Measurements from ENCODE around the gene ORM2. TPM values are rescaled to one million over a fixed set of nuclear protein-coding genes. Genes with fewer than 3 reads are reported as not detected.
A peak's percentile ranks its signal among the peaks of the same experiment; 100 is the strongest.

ORM2 gene
- total RNA-seq, 2 donors from 2014 or later = 0.91 to 1.9 TPM

- H3K27ac ChIP-seq = peak overlapping the region in 1 of 2 donors; percentile 3
- 48% methylated on average over 10 of the region's 10 CpGs for WGBS
- H3K9me3 ChIP-seq = no peaks in the 10 kb centered on the region
Measured at GRCh38 chr9:114366334-114367128, 36.9 kb downstream of the ORM2 start.

GRCh38 chr9:114367366-114367765 is 37.7 kb downstream of the ORM2 start:
- no peak for DNase-seq (ENCODE audit: low spot score)
- 75% methylated on average over 6 of the region's 6 CpGs for WGBS
- intact Hi-C loops (cut with DNase I) = no loop called here
- no peaks in the 10 kb centered on the region for H3K27me3 ChIP-seq (replicated peaks; ENCODE audit: insufficient read depth)
- TF ChIP-seq, protein P1, sequence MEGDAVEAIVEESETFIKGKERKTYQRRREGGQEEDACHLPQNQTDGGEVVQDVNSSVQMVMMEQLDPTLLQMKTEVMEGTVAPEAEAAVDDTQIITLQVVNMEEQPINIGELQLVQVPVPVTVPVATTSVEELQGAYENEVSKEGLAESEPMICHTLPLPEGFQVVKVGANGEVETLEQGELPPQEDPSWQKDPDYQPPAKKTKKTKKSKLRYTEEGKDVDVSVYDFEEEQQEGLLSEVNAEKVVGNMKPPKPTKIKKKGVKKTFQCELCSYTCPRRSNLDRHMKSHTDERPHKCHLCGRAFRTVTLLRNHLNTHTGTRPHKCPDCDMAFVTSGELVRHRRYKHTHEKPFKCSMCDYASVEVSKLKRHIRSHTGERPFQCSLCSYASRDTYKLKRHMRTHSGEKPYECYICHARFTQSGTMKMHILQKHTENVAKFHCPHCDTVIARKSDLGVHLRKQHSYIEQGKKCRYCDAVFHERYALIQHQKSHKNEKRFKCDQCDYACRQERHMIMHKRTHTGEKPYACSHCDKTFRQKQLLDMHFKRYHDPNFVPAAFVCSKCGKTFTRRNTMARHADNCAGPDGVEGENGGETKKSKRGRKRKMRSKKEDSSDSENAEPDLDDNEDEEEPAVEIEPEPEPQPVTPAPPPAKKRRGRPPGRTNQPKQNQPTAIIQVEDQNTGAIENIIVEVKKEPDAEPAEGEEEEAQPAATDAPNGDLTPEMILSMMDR (IDR thresholded peaks at IDR 0.05) = no peak
- TF ChIP-seq POLR2AphosphoS5 (IDR thresholded peaks at IDR 0.05) = no peak
- no peak for TF ChIP-seq POLR2A (IDR thresholded peaks at IDR 0.05)
- no peaks in the 10 kb centered on the region for H3K4me1 ChIP-seq (replicated peaks)
- no peaks in the 10 kb centered on the region for H3K36me3 ChIP-seq
- H3K27ac ChIP-seq = no peak overlapping the region
- H3K9me3 ChIP-seq = no peaks in the 10 kb centered on the region
- no peak overlapping the region for H3K4me3 ChIP-seq

More at GRCh38 chr9:114366334-114367128, 36.9 kb downstream of the ORM2 start:
- H3K36me3 ChIP-seq = no peaks in the 10 kb centered on the region
- intact Hi-C loops (cut with DNase I) = no loop called here
- DNase-seq (ENCODE audit: low spot score) = no peak
- TF ChIP-seq, protein P1 (IDR thresholded peaks at IDR 0.05) = no peak
- no peak for TF ChIP-seq POLR2AphosphoS5 (IDR thresholded peaks at IDR 0.05)
- TF ChIP-seq POLR2A (IDR thresholded peaks at IDR 0.05) = no peak
- H3K4me3 ChIP-seq = no peak overlapping the region
- H3K27me3 ChIP-seq (replicated peaks; ENCODE audit: insufficient read depth) = no peaks in the 10 kb centered on the region
- H3K4me1 ChIP-seq (replicated peaks) = no peaks in the 10 kb centered on the region

DNA sequence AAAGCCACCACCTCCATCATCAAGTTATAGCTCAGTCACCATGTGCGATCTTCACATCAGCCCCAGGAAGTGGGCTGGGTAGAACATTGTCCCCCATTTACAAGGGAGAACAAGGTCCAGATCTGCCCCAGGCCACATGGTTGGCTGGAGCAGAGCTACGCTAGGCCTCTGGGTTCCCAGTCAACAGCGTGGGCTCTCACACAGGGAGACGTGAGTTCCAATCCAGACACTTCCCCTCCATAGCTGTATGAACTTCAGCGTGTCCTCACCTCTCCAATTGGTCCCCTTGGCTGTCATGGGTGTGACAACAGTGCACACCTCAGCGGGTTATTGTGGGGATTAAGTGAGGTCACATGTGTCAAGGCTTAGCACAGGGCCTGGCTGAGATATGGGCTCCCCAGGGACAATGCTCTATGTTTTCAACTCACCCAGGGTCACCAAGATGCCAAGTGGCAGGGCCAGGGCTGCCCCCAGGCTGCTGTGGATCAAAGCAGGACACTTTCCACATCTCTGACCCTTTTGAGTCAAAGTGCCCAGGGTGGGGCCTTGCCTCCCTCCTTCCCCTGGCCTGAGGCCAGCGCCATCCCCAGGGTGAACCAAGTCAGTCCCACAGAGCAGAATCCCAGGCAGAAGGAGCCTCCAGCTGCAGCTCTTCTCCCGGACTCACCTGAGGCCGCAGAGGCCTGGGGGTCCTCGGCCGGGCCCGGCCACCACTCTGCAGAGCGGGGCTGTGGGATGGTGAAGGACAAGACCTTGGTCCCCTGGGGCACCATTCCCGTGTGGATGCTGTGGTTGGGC is 38.3 kb downstream of the ORM2 start:
- Histone ChIP-seq H3K27me3 (replicated peaks; ENCODE audit: insufficient read depth) (no peaks in the 10 kb centered on the region), H3K4me3 (no peak overlapping the region), H3K4me1 (replicated peaks) (no peaks in the 10 kb centered on the region), H3K9me3 (no peaks in the 10 kb centered on the region), H3K36me3 (no peaks in the 10 kb centered on the region), H3K27ac (no peak overlapping the region)
- 90% methylated on average over 14 of the region's 14 CpGs for WGBS
- TF ChIP-seq, protein P1 (IDR thresholded peaks at IDR 0.05) = no peak
- TF ChIP-seq POLR2AphosphoS5 (IDR thresholded peaks at IDR 0.05) = no peak
- TF ChIP-seq POLR2A (IDR thresholded peaks at IDR 0.05) = no peak
- no peak for DNase-seq (ENCODE audit: low spot score)
- intact Hi-C loops (cut with DNase I) = no loop called here

DNA sequence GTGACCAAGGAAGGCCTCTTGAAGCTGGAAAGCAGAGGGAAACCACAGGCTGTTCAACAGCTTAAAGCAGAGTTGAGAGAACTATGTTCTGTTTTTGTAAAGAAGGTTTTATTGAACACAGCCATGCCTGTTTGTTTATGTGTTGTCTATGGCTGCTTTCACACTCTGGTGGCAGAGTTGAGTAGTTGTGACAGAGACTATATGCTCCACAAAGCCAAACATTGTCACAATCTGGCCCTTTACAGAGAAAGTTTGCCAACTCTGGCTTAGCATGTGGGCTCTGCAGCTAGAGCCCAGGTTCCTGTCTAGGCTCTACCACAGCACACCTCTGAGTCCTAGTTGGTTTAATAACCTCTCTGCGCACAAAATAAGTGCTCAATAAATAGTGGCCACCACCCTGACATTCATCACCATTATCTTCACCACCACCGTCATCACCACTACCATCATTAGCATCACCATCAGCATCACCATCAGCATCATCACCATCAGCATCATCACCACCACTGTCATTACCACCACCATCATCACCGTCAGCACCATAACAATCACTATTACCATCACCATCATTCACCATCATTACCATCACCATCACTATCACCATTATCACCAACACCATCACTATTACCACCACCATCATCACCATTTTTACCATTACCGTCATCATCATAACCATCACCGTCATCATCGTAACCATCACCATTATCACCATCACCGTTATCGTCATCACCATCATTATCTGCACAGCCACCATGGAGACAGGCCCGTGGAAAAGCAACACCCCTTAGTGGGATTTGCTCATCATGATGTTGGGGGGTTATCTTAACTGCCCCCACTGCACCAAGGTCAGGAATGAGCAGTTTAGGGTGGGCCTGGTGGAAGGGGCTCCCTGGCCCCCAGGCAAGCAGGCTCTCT is 39.8 kb downstream of the ORM2 start:
- no peaks in the 10 kb centered on the region for H3K4me1 ChIP-seq (replicated peaks)
- no peaks in the 10 kb centered on the region for H3K27me3 ChIP-seq (replicated peaks; ENCODE audit: insufficient read depth)
- intact Hi-C loops (cut with DNase I) = no loop called here
- TF ChIP-seq POLR2AphosphoS5 (IDR thresholded peaks at IDR 0.05) (no peak), POLR2A (IDR thresholded peaks at IDR 0.05) (no peak)
- TF ChIP-seq, protein P1 (IDR thresholded peaks at IDR 0.05) = no peak
- no peaks in the 10 kb centered on the region for H3K9me3 ChIP-seq
- no peak overlapping the region for H3K27ac ChIP-seq
- WGBS = 95% methylated on average over 9 of the region's 9 CpGs
- DNase-seq (ENCODE audit: low spot score) = no peak
- no peak overlapping the region for H3K4me3 ChIP-seq
- H3K36me3 ChIP-seq = no peaks in the 10 kb centered on the region
